Thymus (tissue), 11 donors: ENCODE data around the gene DDX60. TPM values are rescaled to one million over a fixed set of nuclear protein-coding genes. Genes with fewer than 3 reads are reported as not detected.
"Not testable (repeated sequence)": the region's sequence is repeated elsewhere in the genome, so short reads cannot be mapped to it uniquely, and the experiment has no call there.

Experiments
- DNase-seq, 9 donors: peaks; one replicate each; pipeline ENCODE4 v3.0.0-alpha.2; 2013; ENCODE audit warnings: low spot score in 9 of 9, low read depth in 6 of 9, missing footprints in 1 of 9
- H3K27ac ChIP-seq, 2 donors: one replicate each; pipeline ENCODE4 v1.5.1; 2013; ENCODE audit warnings: control low read depth in 1 of 2, low read depth in 1 of 2, low read length in 1 of 2, mild to moderate bottlenecking in 1 of 2, moderate library complexity in 1 of 2
- H3K27me3 ChIP-seq, 2 donors: one replicate each; pipeline ENCODE4 v1.5.1; 2013; ENCODE audit warnings: low read length in 1 of 2; ENCODE audit not compliant: control insufficient read depth in 2 of 2, insufficient read depth in 1 of 2
- H3K36me3 ChIP-seq, 2 donors: one replicate each; pipeline ENCODE4 v1.5.1; 2013; ENCODE audit warnings: low read length in 1 of 2, mild to moderate bottlenecking in 1 of 2, moderate library complexity in 1 of 2; ENCODE audit not compliant: control insufficient read depth in 2 of 2, insufficient read depth in 2 of 2
- H3K4me1 ChIP-seq, 2 donors: one replicate each; pipeline ENCODE4 v1.5.1; 2013; ENCODE audit warnings: low read length in 2 of 2; ENCODE audit not compliant: control insufficient read depth in 2 of 2, insufficient read depth in 2 of 2
- H3K4me3 ChIP-seq, 2 donors: one replicate each; pipeline ENCODE4 v1.5.1; 2013; ENCODE audit warnings: low read length in 2 of 2, control low read depth in 1 of 2, mild to moderate bottlenecking in 1 of 2
- H3K9me3 ChIP-seq, 2 donors: one replicate each; pipeline ENCODE4 v1.5.1; 2013; ENCODE audit warnings: low read length in 1 of 2, mild to moderate bottlenecking in 1 of 2; ENCODE audit not compliant: control insufficient read depth in 2 of 2, insufficient read depth in 1 of 2
- WGBS: extraction: QIAGEN DNeasy Blood & Tissue Kit; methylation state at CpG from one replicate; pipeline ENCODE4 v1.1.7; 2013; 5-methylcytosine and 5-hydroxymethylcytosine counted together
- polyA plus RNA-seq: library from polyadenylated mRNA; stranded (reverse); fragments of 200-250 nt; gene quantifications from one replicate; pipeline ENCODE4 v1.2.3, GENCODE V29; 2013
- total RNA-seq: library from RNA; stranded (reverse); fragments of 120-200 nt; gene quantifications from one replicate; pipeline ENCODE4 v1.2.4, GENCODE V29; 2013
- donor health status: healthy.

DDX60 gene
- total and polyA plus RNA-seq, 2 donors, result 18.9 to 60.5 TPM

DNA sequence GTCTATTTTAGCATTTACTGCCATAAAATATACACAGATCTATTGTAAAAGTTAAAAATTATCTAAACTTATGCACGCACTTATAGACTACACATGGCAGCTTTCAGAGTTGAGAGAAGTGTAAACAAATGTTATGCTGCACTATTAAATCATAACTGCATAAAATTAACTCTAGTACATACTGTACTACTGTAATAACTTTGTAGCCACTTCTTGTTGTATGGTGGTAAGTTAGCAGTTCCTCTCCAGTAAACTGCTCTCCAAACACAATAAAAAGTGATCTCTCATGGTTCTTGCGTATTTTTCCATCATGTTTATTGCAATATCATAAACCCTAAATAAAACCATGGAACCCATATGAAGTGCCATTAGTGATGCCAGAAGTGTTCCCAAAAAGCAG, 9.6 kb downstream of the DDX60 start:
- Histone ChIP-seq H3K4me3 (no peak overlapping the region), H3K4me1 (no peaks in the 10 kb centered on the region), H3K9me3 (no peaks in the 10 kb centered on the region), H3K27me3 (no peaks in the 10 kb centered on the region), H3K36me3 (peaks cover 4 to 28% of the 10 kb centered on the region in 2 donors), H3K27ac (no peak overlapping the region)
- 100% methylated on average over 2 of the region's 2 CpGs for WGBS
- no peak for DNase-seq

DNA sequence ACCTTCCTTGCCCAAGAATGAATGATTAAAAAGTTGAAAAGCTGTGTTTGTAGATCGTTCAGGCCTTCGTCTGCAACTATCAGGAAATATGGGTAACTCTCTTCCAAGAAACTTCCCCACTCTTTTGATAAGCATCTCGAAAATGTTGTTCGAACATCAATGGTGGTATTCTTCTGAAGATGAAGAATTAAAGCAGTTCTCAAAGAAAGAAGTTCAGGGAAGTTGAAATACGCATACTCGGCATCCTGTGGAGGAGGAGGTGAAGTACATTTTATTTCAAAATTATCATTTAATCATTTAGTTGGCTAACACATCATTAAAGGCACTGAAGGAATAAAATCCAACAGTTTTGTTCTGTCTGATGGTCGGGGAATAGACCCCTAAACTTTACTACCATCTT, 12.1 kb downstream of the DDX60 start:
- H3K4me1 ChIP-seq, result no peaks in the 10 kb centered on the region
- DNase-seq, result no peak
- no peak overlapping the region for H3K4me3 ChIP-seq
- peaks cover 4 to 31% of the 10 kb centered on the region in 2 donors for H3K36me3 ChIP-seq
- H3K9me3 ChIP-seq, result no peaks in the 10 kb centered on the region
- no peak overlapping the region for H3K27ac ChIP-seq
- WGBS, result 74% methylated on average over 7 of the region's 7 CpGs
- no peaks in the 10 kb centered on the region for H3K27me3 ChIP-seq

DNA sequence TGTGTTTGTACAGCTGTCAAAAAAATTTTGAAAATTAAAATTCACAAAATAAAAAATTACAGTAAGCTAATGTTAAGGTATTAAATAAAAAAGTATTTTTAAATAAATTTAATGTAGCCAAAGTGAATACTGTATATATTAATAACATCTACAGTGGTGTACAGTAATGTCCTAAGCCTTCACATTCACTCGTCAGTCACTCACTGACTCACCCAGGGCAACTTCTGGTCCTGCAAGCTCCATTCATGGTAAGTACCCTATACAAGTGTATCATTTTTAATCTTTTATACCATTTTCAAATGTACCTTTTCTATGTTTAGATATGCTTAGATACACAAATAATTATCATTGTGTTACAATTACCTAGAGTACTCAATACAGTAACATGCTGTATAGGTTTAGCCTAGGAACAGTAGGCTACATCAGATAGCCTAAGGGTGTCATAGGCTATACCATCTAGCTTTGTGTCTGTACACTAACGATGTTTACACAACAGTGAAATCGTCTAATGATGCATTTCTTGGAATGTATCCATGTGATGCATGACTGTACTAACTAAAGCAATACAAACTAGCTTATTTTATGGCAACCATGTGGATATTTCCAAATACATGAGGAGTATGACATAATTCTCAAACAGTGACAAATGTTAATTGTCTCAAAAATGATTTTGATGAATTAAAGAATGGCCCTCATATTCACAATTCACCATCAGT, 13.7 kb downstream of the DDX60 start:
- no peaks in the 10 kb centered on the region for H3K9me3 ChIP-seq
- H3K36me3 ChIP-seq, result peaks cover 4 to 31% of the 10 kb centered on the region in 2 donors
- H3K4me3 ChIP-seq, result no peak overlapping the region
- H3K4me1 ChIP-seq, result no peaks in the 10 kb centered on the region
- no peak overlapping the region for H3K27ac ChIP-seq
- WGBS, result 96% methylated on average over 3 of the region's 3 CpGs
- H3K27me3 ChIP-seq, result no peaks in the 10 kb centered on the region
- DNase-seq, result no peak

DNA sequence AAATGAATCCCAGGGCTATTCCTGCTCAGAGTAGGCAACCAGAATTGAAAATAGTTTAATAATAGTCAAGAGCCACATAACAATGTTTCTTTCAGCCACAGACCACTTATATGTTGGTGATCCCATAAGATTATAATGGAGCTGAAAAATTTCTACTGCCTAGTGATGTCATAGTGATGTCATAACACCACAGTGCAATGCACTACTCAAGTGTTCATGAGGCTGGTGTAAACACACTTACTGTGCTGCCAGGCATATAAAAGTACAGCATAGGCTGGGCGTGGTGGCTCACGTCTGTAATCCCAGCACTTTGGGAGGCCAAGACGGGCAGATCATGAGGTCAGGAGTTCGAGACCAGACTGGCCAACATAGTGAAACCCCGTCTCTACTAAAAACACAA, 15.1 kb downstream of the DDX60 start:
- H3K9me3 ChIP-seq, H3K4me3 ChIP-seq, DNase-seq, H3K4me1 ChIP-seq, H3K27ac ChIP-seq, H3K27me3 ChIP-seq: not testable (repeated sequence)
- H3K36me3 ChIP-seq, result peaks cover 4 to 22% of the 10 kb centered on the region in 2 donors
- 98% methylated on average over 5 of the region's 5 CpGs for WGBS

DNA sequence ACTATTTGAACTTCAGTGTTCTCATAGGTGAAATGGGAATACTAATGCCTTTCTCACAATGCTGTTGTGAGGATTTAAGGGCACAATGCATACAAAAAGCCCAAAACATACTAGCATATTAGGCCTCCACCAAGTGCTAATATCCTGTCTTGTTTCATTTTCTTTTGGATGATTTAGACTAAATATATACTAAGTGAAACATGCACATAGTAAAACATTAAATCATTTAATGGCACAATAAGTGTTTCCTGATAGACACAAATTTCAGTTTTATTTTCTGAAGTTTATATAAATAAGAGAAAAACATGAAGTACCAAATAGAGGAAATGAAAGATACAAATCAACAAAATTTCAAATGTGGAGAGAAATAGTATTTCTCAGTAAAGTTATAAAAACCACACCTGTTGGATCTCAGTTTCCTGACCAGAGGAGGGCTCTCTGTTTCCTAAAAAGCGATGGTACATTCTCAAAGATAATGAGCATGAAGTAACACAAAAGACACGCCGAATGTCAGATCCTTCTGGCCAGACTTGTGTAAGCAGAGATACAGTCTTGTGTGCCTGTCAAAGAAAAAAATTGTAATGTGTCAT, 25.1 kb downstream of the DDX60 start:
- Histone ChIP-seq H3K36me3 (peaks cover 0 to 19% of the 10 kb centered on the region in 2 donors), H3K4me3 (no peak overlapping the region), H3K4me1 (no peaks in the 10 kb centered on the region), H3K27me3 (no peaks in the 10 kb centered on the region), H3K9me3 (no peaks in the 10 kb centered on the region), H3K27ac (no peak overlapping the region)
- WGBS, result 98% methylated on average over 3 of the region's 3 CpGs
- no peak for DNase-seq

DNA sequence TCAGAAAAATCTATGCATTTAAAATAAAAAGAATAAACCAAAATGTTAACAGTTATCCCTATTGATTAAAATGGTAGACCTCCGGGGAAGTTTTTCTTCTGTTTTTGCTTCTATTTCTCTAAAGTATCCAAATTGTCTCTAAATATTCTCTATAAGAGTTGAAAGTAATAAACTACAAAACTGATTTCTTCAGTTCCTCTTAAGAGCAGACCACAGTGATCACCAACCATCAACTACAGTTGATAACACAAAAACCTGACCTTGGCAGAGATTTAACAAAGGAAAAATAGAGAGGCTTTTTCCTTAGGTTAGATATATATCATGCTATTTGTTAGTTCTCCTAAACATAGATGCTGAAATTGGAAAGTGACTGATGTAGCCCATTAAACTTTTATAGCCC, 27.3 kb downstream of the DDX60 start:
- H3K4me3 ChIP-seq, result no peak overlapping the region
- no peaks in the 10 kb centered on the region for H3K4me1 ChIP-seq
- H3K27ac ChIP-seq, result no peak overlapping the region
- H3K36me3 ChIP-seq, result peaks cover 0 to 16% of the 10 kb centered on the region in 2 donors
- no peaks in the 10 kb centered on the region for H3K27me3 ChIP-seq
- no peak for DNase-seq
- no peaks in the 10 kb centered on the region for H3K9me3 ChIP-seq
- 96% methylated on average over 1 of the region's 1 CpG for WGBS

DNA sequence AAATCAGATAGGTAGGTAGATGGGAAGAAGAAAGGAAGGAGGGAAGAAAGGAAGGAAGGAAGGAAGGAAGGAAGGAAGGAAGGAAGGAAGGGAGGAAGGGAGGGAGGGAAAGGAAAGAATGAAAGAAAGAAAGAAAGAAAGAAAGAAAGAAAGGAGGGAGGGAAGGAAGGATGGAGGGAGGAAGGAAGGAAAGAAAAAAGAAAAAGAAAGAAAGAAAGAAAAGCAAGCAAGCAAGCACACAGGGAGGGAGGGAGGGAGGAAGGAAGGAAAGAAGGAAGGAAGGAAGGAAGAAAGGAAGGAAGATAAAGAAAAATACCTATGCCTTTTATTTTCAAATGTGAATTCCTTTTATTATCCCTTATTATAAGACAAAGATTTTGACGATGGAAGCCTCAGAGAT, 32.7 kb downstream of the DDX60 start:
- H3K4me1 ChIP-seq, H3K9me3 ChIP-seq, DNase-seq, H3K27ac ChIP-seq, H3K4me3 ChIP-seq, H3K27me3 ChIP-seq: not testable (repeated sequence)
- 95% methylated on average over 1 of the region's 1 CpG for WGBS
- peaks cover 0 to 18% of the 10 kb centered on the region in 2 donors for H3K36me3 ChIP-seq

DNA sequence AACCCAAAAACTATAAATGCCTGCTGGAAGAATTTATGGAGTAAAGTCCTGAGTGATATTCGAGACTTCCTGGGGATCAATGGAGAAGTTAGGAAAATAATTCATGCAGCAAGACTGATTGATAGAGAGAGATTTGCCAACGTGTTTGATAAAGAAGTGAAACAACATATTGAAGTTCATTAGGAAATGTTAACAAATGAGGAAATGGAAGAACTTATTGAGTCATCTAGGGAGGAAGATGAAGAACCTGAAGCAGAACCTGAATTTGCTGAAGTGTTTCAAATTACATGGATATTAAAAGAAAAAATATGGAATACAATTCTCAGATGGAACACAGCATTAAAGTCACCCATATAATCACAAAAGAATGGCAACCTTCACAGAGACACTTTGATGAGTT, 39.0 kb downstream of the DDX60 start:
- H3K36me3 ChIP-seq, result peaks cover 0 to 46% of the 10 kb centered on the region in 2 donors
- H3K27me3 ChIP-seq, result no peaks in the 10 kb centered on the region
- DNase-seq, result no peak
- no peak overlapping the region for H3K4me3 ChIP-seq
- H3K9me3 ChIP-seq, result no peaks in the 10 kb centered on the region
- no peak overlapping the region for H3K27ac ChIP-seq
- no peaks in the 10 kb centered on the region for H3K4me1 ChIP-seq
- 96% methylated on average over 2 of the region's 2 CpGs for WGBS

DNA sequence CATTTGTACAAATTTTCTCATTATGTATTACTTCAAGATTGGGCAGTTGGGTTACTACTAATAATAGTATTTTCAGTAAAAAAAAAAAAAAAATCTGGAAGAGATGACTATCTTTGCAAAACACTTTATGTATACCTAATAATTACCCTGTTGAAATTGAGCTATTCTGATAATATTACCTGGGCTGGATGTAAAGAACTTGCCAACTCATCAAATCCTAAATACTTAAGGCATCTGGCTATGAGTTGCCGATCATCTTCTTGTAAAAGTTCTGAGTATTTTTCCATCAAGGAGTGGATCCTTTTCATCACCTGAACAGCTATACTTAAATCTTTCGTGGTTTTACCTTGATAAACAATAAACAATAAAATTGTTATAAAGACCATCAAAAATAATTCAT, 42.7 kb downstream of the DDX60 start:
- Histone ChIP-seq H3K27me3 (no peaks in the 10 kb centered on the region), H3K4me1 (peaks cover 4 to 5% of the 10 kb centered on the region in 2 donors), H3K4me3 (no peak overlapping the region), H3K36me3 (peaks cover 0 to 51% of the 10 kb centered on the region in 2 donors), H3K9me3 (no peaks in the 10 kb centered on the region), H3K27ac (no peak overlapping the region)
- DNase-seq, result no peak
- 99% methylated on average over 2 of the region's 2 CpGs for WGBS
